NCI-H2227 (cell line): Measurements from ENCODE around the gene GAS2L2.

Source experiments
- DNase-seq: peaks from one replicate; lab custom pipeline; 2025; ENCODE audit not compliant: unreplicated experiment; lab: John Stamatoyannopoulos, UW

Gene GAS2L2

GRCh38 chr17:35752945-35753764, at the start of gene GAS2L2:
Gene GAS2L2 (minus strand): TSS chr17:35753239. CDS start chr17:35752850, 389 bp downstream.
- no peak for DNase-seq

- DNase-seq: no peak
Observed at GRCh38 chr17:35801583-35802224, 48.7 kb upstream of the GAS2L2 start.

GRCh38 chr17:35799942-35800341, 46.9 kb upstream of the GAS2L2 start:
- DNase-seq: no peak

GRCh38 chr17:35797918-35798317, 44.9 kb upstream of the GAS2L2 start:
- no peak for DNase-seq

- no peak for DNase-seq
Observed at GRCh38 chr17:35797370-35797769, 44.3 kb upstream of the GAS2L2 start.

- DNase-seq: no peak
Observed at GRCh38 chr17:35796942-35797341, 43.9 kb upstream of the GAS2L2 start.

- no peak for DNase-seq
Observed at GRCh38 chr17:35795871-35796265, 42.8 kb upstream of the GAS2L2 start.

- peak; percentile 55 for DNase-seq
Observed at GRCh38 chr17:35795007-35795870, 42.2 kb upstream of the GAS2L2 start, which contains the start of gene MMP28. Gene MMP28 (minus strand): TSS chr17:35795641. CDS start chr17:35795377, 264 bp downstream.

GRCh38 chr17:35793257-35793656, 40.2 kb upstream of the GAS2L2 start:
- no peak for DNase-seq

- DNase-seq: no peak
Observed at GRCh38 chr17:35791681-35792350, 38.8 kb upstream of the GAS2L2 start.

GRCh38 chr17:35790841-35791240, 37.8 kb upstream of the GAS2L2 start:
- no peak for DNase-seq

GRCh38 chr17:35788477-35789368, 35.7 kb upstream of the GAS2L2 start:
- DNase-seq: no peak

- no peak for DNase-seq
Observed at GRCh38 chr17:35786941-35787432, 33.9 kb upstream of the GAS2L2 start.

- no peak for DNase-seq
Observed at GRCh38 chr17:35784895-35785294, 31.9 kb upstream of the GAS2L2 start.

- DNase-seq: no peak
Observed at GRCh38 chr17:35780950-35781349, 27.9 kb upstream of the GAS2L2 start.

GRCh38 chr17:35778641-35779196, 25.7 kb upstream of the GAS2L2 start:
- DNase-seq: no peak

- DNase-seq: no peak
Observed at GRCh38 chr17:35775583-35775982, 22.5 kb upstream of the GAS2L2 start.

- DNase-seq: no peak
Observed at GRCh38 chr17:35775039-35775438, 22.0 kb upstream of the GAS2L2 start.

GRCh38 chr17:35774499-35774898, 21.5 kb upstream of the GAS2L2 start:
- no peak for DNase-seq
